UCSD-AML1 (cell line): ENCODE data around the gene SERAC1.
"Not testable (repeated sequence)": the region's sequence is repeated elsewhere in the genome, so short reads cannot be mapped to it uniquely, and the experiment has no call there.

Experiments used
- DNase-seq: peaks from one replicate; lab custom pipeline; 2025; ENCODE audit not compliant: unreplicated experiment; lab: John Stamatoyannopoulos, UW

SERAC1 gene

DNA sequence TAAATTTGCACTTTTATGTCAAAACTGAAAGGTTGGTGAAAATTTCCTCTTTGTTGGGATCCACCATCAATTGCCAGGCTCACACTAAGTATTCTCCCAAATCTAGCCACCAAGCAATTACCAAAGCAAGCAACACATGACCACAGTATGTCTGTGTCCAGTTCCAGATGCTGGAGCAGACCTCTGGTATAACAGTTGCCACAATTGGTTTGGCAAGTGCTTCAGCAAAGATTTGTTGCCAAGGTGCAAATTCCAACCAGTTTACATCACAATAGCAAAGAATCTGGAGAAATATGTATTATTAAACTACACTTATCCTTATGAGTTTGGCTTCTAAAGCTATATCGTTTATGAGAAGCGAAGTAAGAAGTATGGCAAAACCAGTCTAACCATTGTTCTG, 6.5 kb upstream of the SERAC1 start:
- DNase-seq = no peak

DNA sequence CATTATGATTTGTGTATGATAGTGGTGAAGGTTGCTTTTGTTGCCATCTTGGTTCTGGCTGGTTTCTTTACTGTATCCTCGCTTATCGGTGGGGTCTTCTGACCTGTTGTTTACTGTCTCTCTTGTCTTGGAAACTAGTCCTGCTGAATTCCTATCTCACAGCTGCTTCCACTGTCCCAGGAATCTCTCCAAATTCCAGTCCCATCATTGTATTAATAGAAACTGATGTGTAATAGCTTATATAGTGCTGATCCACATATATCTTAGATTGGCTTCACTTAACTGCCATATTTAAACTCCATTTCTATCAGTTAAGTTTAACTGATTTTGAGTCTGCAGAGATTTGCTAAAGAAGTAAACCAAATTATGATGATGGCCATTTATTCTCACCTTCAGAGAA, 6.0 kb upstream of the SERAC1 start:
- DNase-seq = no peak

DNA sequence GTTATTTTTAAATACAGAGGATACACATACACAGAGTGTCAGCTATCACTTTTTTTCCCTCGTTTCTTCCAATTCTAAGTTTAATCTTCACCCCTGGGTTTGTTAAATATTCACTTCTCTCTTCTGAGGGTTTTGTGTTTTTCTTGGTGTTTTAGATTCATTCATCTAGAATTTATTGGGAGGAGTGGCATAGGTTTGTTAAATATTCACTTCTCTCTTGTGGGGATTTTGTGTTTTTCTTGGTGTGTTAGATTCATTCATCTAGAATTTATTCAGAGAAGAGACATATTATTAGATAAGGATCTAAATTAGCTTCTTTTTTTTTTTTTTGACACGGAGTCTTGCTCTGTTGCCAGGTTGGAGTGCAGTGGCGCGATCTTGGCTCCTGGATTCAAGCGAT, 3.9 kb upstream of the SERAC1 start:
- DNase-seq = no peak

DNA sequence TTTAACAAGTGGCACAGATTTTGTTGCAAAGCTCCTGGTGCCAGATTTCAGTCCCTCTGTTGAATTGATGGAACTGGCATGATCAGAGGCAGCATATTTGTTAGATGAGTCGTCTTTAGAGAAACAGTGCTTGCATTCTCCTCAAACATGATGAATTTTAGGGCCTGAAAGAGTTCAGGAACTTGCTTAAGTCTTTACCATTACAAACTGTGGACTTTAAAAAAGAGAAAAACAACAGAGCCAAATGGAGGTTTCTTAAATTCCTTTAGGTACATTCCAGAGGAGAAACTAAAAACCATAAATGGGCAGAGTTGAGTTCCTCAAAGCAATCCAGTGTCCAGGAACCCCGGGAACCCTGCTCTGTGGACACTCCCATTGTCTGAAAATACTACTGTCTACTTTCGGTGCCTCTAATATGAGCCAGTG, 2.6 kb upstream of the SERAC1 start:
- no peak for DNase-seq

DNA sequence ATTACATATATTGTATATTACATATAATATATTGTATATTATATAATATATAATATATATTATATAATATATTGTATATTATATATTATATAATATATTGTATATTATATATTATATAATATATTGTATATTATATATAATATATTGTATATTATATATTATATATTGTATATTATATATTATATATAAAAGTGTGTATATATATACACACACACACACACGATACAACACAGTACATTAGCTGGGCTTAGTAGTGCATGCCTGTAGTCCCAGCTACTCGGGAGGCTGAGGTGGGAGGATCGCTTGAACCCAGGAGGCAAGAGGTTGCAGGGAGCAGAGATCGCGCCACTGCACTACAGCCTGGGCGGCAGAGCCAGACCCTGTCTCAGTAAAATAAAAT, 1.6 kb upstream of the SERAC1 start:
- DNase-seq = not testable (repeated sequence)

DNA sequence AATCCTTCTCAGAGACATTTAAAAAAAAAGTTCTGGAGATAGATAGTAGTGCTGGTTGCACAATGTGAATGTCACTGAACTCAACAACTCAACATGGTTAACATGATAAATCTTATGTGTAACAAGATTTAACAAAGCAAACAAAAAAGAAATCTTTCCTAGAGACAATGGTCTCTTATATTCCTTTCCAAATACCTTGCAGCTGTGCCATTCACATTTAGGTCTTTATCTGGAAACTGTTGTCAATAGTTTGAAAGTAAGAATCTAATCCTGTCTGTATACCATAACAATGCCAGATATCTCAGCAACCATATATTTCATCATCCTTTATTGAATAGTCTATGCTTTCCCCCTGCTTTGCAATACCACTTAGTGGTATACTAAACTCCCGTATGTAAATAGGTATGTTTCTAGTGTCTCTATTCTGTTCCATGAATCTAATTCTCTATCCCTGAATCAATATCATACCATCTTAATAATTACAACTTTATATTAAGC, 2.1 kb downstream of the SERAC1 start:
- DNase-seq = no peak

DNA sequence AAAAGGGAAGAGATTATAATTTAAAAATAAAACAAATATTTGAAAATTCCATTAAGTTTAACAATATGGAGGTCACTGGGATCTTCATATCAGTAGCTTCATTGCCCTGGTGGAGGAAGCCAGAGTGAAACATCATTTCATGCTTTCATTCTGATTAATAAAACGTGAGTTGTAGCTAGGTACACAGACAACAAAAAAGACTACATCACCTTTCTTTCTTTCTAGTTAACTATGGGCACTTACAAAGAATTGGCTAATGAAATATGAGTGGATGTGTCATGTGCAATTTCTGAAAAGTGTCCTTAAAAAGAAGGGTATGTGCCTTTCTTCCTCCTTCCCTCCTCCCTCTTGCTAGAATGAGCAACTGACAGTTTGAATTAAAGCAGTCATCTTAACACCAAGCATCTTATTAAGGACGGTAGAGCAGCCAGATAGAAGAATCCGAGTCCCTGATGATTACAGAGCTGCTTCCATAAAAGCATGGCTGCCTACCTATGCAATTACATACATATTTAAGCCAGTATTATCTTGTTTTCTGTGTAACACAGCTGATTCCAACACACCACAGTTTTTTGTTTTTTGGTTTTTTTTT, 3.4 kb downstream of the SERAC1 start:
- no peak for DNase-seq

DNA sequence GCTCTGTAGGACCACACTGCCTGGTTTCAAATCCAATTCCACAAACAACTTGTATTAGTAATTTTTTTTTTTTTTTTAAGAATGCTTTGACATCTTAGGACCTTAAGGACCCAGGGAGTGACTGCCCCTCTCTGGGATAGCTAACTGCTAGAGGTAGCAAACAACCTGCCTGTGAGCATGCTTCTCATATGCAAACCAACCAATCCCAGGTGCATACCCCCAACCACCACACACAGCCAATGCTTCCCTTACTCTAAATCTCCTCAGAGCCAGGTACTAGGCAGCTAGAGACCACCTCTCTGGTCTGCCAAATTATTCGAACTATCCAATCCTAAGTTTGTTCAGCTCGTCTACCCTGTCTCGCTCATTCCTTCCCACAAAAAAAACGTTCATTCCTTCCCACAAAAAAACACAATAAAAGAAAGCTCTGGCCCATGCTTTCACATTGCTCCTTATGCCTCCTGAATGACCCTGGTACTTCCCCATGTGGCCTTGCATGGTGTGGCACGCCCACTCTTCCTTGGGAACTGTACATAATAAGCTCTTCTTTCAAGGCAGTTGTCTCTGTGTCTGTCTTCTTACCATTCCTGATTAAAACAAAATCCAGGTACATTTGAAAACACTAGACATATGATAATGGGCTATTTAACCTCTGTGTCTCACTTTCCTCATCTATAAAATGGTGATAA, 6.4 kb downstream of the SERAC1 start:
- no peak for DNase-seq

DNA sequence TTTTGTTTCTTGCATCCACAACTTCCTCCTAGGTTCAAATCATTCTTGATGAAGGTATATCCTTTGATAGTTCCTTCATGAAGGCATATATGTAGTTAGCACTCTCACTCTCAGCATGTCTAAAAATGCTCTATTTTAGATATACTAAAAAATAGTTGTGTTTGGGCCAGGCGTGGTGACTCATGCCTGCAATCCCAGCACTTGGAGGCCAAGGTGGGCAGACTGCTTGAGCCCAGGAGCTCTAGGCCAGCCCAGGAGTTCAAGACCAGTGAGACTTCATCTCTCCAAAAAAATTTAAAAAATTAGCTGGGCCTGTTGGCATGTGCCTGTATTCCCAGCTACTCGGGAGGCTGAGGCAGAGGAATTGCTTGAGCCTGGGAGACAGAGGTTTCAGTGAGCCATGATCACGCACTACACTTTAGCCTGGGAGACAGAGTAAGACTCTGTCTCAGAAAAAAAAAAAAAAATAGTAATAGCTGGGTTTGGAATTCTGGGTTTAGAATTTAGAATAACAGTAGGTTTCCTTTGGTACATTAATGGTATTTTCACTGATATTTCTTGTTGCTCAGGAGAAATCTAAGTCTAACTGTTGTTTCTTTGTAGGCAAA, 7.0 kb downstream of the SERAC1 start:
- no peak for DNase-seq

DNA sequence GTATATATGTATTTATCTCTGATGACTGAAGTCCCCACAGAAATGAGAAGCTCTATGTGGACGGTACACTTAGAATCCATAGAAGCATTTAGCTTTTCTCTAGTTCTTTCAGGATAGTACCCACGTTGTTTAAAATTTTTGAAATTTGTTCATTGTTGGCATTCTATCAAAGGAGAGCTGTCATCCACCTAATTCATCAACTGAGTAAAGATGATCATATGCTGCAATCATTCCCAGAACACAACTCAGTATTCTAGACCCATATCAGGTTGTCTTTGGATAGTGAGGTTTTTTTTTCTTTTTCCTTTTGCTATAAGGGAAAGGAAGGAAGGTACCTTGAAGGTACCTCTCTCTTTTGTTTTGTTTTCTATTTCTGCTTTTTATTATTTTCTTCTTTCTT, 9.3 kb downstream of the SERAC1 start:
- no peak for DNase-seq

DNA sequence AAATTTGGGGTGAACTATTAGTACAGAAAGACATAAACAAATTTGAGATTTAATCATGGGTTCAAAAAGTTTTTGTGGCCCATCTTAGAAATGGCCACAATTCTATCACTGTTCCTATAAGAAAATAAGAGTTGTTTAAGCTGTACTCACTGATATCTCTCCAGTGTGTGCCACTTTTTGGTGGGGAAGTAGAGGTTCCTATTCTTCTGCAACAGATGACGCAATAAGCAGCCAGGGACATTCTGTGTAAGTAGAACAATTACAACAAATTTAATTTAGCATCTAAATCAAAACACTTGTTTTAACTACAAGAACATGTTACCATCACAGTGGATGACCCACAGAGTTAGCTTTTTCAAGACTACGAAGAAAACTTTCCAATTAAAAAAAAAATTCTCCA, 9.9 kb downstream of the SERAC1 start:
- DNase-seq = no peak

DNA sequence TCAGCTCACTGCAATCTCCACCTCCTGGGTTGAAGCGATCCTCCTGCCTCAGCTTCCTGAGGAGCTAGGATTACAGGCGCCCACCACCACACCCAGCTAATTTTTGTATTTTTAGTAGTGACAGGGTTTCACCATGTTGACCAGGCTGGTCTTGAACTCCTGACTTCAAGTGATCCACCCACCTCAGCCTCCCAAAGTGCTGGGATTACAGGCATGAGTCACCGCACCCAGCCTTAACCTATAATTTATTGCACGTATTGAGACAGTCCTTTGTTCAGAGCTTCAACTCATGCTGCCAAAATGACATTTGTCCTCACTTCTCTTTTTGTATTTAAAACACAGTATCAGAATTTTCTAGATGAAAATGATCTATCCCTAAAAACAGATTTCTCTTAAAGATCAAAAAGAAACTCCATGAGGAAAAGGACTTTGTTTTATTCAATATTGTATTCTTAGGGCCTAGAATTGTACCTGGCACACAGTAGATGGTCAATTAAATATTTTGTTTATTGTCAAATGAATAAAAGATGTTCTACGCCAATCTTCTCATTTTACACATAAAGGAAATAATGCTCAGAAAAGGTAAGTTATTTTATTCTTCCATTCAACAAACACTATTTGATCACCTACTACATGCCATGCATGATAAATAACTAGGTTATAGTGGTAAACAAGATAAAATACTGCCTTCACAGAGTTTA, 10.8 kb downstream of the SERAC1 start:
- DNase-seq = no peak

DNA sequence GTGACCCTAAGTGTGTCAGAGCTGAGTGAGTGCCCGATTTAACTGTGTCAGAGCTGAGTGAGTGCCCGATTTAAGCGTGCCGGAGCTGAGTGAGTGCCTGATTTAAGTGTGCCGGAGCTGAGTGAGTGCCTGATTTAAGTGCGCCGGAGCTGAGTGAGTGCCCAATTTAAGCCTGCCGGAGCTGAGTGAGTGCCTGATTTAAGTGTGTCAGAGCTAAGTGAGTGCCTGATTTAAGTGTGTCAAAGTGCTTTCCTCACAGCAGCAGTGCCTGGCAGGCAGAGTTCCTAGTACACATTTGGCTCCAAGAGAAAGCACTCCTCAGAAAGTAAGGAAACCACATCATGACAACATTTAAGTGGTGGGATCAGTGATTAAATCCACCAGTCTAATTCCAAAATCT, 13.2 kb downstream of the SERAC1 start:
- DNase-seq = no peak

DNA sequence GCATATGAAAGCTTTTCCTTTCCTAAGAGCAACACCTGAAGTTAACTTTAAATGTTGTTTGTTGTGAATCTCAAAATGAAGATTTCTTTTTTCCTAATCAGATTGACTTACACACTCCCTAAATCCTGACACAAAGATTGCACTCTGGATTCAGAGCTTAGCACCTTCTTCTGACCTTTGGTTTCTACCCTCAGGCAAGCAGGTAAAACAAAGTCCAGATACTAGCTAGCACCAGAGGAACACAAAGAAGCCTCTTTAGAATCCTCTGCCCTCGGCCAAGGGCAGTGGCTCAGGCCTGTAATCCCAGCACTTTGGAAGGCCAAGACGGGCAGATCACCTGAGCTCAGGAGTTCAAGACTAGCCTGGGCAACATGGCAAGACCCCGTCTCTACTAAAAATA, 14.5 kb downstream of the SERAC1 start:
- DNase-seq = no peak

DNA sequence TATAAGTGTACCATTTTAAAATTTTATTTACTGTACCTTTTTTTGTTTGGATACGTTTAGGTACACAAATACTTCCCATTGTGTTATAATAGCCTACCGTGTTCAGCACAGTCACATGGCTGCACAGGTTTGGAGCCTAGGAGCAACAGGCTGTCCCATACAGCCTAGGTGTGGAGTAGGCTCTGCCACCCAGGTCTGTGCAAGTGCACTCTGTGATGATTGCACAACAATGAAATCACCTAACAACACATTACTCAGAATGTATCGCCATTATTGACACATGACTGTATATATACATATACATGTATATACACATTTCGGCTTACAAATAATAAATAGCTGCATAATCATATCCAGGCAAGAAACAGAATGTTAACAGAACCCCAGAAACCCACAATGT, 15.4 kb downstream of the SERAC1 start:
- DNase-seq = no peak

DNA sequence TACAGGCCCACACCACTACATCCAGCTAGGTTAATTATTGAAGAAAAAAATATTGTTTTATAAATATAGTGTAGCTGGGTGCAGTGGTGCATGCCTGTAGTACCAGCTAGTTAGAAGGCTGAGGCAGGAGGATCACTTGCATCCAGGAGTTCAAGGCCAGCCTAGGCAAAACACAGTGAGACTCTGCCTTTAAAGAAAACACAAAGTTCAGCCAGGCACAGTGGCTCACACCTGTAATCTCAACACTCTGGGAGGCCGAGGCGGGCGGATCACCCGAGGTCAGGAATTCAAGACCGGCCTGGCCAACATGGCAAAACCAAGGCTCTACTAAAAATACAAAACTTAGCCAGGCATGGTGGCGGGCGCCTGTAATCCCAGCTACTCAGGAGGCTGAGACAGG, 16.0 kb downstream of the SERAC1 start:
- not testable (repeated sequence) for DNase-seq

DNA sequence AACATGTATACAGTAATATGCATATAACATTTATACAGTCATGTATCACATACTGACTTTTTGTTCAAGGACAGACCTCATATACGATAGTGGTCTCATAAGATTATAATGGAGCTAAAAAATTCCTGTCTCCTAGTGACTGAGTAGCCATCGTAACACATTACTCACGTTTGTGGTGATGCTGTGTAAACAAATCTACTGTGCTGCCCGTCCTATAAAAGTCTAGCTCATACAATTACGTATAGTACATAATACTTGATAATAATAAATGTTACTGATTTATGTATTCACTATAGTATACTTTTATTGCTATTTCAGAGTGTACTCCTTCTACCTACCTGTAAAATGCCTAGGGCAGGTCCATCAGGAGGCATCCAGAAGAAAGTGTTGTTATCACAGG, 17.4 kb downstream of the SERAC1 start:
- DNase-seq = no peak

DNA sequence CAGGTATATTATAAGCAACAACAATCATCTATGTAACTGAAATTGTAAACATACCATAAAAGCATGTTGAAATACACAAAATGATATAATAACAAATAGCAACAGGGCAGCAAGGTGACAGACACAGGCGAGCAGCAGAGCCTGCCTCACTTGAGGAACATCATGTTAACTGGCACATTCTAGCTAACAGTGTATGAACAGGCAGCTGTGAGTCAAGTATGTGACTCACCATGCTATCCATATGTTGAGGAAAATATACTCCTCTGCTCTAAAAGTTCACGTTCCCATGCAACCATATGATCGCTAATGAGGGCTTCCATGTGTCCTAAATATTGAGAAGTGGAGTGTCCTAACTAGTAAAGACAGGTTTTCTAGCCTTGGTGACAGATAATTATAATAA, 18.4 kb downstream of the SERAC1 start:
- DNase-seq = no peak

DNA sequence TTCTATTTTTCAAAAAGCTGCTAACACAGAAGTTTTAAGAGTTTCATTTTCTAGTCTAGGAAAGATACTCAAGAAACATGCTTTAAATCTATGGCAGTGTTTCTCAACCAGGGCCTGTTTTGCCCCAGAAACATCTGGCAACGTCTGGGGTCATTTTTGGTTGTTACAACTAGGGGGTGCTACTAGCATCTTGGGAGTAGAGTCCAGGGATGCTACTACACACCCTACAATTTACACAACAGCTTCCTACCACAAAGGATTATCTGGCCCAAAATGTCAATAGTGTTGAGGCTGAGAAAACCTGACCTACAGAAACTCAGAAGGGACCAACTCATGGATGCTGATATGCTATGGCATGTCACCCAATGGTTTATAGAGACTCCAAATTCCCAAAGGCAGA, 24.4 kb downstream of the SERAC1 start:
- no peak for DNase-seq

DNA sequence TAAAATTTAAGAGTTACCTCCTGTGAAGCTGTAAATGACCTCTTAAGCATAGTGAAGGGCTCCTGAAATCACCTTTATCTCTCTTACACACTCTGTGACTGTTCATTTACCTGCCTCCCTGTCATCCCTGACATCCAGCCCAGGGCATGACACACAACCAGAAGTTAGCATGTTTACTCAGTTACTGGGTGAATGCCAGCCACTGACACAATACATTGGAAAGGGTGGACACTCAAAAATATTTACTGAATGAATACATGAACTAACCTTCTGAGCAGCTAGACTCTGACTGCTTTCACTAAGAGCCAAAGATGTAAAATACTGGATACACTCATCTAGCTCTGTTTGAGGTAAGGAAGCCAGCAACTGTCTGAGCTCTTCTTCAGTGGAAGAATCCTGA, 25.3 kb downstream of the SERAC1 start:
- DNase-seq = no peak

DNA sequence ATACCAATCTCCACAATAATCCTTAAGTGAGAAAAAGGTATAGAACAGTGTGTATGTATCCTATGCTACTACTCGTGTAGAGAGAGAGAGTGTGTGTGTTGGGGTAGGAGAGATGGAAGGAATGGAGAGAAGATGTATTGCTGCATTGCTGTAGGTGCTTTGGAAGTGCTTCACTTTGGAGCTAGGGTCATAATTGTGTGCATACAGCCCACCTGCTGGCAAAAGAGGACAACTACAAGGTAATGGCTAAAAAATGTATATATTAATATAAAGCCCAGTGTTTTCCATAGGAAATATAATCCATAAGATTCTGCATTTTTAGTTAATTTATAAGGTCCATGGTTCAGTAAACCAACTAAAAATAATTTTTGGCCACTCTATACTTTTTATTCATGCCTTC, 36.1 kb downstream of the SERAC1 start:
- DNase-seq = no peak

DNA sequence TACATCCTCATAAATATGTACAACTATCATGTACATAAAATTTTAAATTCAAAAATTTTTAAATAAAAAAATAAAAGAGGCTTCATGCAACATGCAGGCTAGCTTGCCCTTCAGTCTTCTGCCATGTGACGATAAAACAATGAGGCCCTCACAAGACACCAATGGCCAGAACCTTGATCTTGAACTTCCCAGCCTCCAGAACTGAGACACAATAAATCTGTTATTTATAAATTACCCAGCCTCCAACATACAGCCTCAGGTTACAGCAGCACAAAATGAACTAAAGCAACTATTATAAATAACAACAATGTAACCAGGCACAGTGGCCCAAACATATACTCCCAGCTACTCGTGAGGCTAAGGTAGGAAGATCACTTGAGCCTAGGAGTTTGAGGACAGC, 42.8 kb downstream of the SERAC1 start:
- no peak for DNase-seq
